T-helper 2 cell treated with Interferon-gamma antibody and Interleukin-4, amounts not matched to agents 5 μg/mL and 100 μg/mL, for 36 hours (primary cell): ENCODE measurements around the gene PLA2G4B.

Source experiments
- DNase-seq: peaks from one replicate; pipeline ENCODE4 v3.0.0; 2021; ENCODE audit warnings: low spot score
- H3K27ac Mint-ChIP-seq: one replicate; pipeline ENCODE4 v1.8.0; 2021; ENCODE audit warnings: mild to moderate bottlenecking, mixed read lengths
- H3K27me3 Mint-ChIP-seq: one replicate; pipeline ENCODE4 v1.8.0; 2021; ENCODE audit warnings: low read depth, mixed read lengths
- H3K36me3 Mint-ChIP-seq: one replicate; pipeline ENCODE4 v1.8.0; 2021; ENCODE audit warnings: low read depth, mixed read lengths
- H3K4me1 Mint-ChIP-seq: one replicate; pipeline ENCODE4 v1.8.0; 2021; ENCODE audit warnings: low read depth, mixed read lengths
- H3K4me3 Mint-ChIP-seq: one replicate; pipeline ENCODE4 v1.8.0; 2022; ENCODE audit warnings: mild to moderate bottlenecking, moderate library complexity, mixed read lengths
- H3K9me3 Mint-ChIP-seq: one replicate; pipeline ENCODE4 v1.8.0; 2021; ENCODE audit warnings: mixed read lengths

Gene PLA2G4B

DNA sequence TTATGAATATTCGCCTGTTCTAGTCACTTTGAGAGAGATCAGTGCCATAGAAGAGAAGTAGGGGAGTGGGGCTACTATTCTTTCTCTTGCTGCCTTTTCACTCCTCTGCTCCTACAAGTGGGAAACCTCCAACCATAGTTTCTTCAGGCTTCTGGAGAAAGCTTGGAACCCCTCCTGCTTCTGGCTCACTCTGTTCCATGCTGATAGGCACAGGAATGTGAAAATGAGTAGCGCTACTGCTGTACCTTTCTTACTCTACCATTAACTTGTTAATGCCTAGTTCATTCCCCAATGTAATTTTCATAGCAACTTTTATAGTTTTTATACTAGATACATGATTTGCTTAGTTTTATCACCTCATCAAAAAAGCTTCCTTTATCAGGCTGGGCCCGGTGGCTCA, 37.5 kb upstream of the PLA2G4B start:
- Mint-ChIP-seq H3K4me3 (no peak overlapping the region), H3K9me3 (no peaks in the 10 kb centered on the region), H3K27me3 (no peaks in the 10 kb centered on the region), H3K4me1 (peaks cover 19% of the 10 kb centered on the region), H3K36me3 (peaks cover 14% of the 10 kb centered on the region), H3K27ac (no peak overlapping the region)
- DNase-seq = no peak

DNA sequence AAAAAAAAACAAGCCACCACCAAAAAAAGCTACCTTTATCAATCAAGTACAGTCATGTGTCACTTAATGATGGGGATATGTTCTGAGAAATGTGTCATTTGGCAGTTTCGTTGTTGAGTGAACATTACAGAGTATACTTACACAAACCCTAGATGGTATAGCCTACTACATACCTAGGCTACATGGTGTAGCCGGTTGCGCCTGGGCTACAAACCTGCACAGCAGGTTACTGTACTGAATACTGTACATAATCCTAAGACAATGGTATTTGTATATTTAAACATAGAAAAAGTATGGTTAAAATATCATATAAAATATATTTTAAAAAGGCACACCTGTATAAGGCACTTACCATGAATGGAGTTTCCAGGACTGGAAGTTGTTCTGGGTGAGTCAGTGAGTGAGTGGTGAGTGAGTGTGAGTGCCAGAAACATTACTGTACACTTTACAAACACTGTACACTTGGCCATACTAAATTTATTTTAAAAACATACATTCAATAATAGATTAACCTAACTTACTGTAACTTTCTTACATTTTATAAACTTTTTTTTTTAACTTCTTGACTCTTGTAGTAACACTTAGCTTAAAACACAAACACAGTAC, 36.7 kb upstream of the PLA2G4B start:
- Mint-ChIP-seq H3K36me3 (peaks cover 14% of the 10 kb centered on the region), H3K9me3 (no peaks in the 10 kb centered on the region)
- DNase-seq = no peak

DNA sequence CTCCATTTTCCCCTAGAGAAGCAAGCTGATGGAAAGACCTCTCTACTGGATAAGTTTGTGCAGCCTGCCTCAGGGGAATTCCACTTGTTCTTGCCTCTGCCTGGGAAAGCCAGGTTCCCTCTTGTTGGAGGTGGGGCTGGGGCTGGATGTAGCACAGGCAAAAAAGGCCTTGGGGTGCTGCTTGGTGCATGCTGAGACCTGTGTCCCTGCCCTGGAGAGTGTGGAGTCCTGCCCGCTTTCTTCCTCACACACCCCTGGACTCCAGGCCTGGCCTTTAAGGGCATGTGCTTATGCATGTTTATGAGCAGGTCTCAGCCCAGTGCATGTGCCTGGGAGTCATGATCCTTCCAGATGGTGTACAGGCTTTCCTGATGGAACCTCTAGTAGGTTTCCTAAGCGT, 34.3 kb upstream of the PLA2G4B start:
- no peak for DNase-seq
- Mint-ChIP-seq H3K27ac (no peak overlapping the region), H3K27me3 (no peaks in the 10 kb centered on the region), H3K4me1 (peaks cover 10% of the 10 kb centered on the region), H3K4me3 (no peak overlapping the region), H3K36me3 (peaks cover 14% of the 10 kb centered on the region), H3K9me3 (no peaks in the 10 kb centered on the region)

More for the DNA sequence above, 36.7 kb upstream of the PLA2G4B start:
- no peak overlapping the region for H3K4me3 Mint-ChIP-seq
- no peak overlapping the region for H3K27ac Mint-ChIP-seq
- H3K27me3 Mint-ChIP-seq = no peaks in the 10 kb centered on the region
- H3K4me1 Mint-ChIP-seq = peaks cover 18% of the 10 kb centered on the region

DNA sequence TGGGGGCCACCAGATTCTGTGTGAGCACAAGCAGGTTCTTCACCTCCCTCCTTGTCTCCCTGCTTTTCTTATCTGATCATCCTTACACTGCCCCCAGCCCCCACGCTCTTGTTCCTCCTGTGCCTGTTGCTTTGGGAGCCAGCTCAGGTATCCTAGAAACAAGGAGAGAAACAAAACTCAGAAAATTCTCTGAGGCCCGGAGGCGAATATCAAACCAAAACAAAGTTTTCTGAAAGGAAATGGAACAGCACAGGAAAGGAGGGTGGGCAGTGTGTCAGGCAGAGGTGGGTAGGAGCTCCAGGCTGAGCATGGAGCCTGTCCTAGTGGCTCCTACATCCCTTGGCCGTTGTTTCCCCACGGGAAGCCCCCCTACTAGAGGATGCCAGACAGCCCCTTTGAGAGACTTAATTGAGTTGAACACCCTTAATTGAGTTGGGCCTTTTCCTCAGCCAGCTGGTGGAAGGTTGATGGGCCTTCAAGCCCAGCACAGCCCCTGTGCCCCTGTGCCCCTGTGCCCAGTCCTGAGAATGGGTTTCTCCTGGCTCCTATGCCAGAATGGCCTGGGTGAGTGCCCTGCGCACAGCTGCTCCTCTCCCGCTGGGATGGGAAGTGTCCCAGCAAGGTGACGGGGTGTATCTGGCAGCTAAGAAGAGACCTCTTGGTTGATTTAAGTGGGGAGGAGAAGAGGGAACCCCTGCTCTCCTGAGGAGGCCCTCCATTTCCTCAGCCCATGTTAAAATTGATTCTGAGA, 33.6 kb upstream of the PLA2G4B start:
- no peaks in the 10 kb centered on the region for H3K9me3 Mint-ChIP-seq
- no peaks in the 10 kb centered on the region for H3K27me3 Mint-ChIP-seq
- no peak overlapping the region for H3K4me3 Mint-ChIP-seq
- H3K4me1 Mint-ChIP-seq = peaks cover 13% of the 10 kb centered on the region
- H3K27ac Mint-ChIP-seq = peak overlapping the region; percentile 60
- no peak for DNase-seq
- H3K36me3 Mint-ChIP-seq = peaks cover 10% of the 10 kb centered on the region

DNA sequence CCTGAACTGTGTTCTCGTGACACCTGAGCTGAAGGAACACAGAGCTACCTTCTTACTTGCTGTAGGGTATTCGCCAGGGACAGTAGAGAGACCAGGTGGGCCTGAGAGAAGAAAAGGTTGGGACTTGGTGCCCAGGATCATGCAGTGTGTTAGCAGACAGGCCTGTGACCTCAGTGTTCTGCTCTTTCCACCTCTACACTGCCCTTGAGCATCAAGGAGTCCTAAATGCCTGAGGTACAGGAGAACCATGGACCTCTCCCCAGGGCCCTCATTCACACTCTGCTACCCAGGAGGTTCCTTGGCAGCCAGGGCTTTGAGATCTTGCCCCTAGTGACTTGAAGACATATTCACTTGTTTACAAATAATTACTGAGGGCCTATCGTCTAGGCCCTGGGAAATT, 32.9 kb upstream of the PLA2G4B start:
- peaks cover 7% of the 10 kb centered on the region for H3K36me3 Mint-ChIP-seq
- no peaks in the 10 kb centered on the region for H3K9me3 Mint-ChIP-seq
- H3K4me1 Mint-ChIP-seq = peaks cover 16% of the 10 kb centered on the region
- H3K4me3 Mint-ChIP-seq = no peak overlapping the region
- no peak for DNase-seq
- no peaks in the 10 kb centered on the region for H3K27me3 Mint-ChIP-seq
- peak overlapping the region; percentile 8 for H3K27ac Mint-ChIP-seq

DNA sequence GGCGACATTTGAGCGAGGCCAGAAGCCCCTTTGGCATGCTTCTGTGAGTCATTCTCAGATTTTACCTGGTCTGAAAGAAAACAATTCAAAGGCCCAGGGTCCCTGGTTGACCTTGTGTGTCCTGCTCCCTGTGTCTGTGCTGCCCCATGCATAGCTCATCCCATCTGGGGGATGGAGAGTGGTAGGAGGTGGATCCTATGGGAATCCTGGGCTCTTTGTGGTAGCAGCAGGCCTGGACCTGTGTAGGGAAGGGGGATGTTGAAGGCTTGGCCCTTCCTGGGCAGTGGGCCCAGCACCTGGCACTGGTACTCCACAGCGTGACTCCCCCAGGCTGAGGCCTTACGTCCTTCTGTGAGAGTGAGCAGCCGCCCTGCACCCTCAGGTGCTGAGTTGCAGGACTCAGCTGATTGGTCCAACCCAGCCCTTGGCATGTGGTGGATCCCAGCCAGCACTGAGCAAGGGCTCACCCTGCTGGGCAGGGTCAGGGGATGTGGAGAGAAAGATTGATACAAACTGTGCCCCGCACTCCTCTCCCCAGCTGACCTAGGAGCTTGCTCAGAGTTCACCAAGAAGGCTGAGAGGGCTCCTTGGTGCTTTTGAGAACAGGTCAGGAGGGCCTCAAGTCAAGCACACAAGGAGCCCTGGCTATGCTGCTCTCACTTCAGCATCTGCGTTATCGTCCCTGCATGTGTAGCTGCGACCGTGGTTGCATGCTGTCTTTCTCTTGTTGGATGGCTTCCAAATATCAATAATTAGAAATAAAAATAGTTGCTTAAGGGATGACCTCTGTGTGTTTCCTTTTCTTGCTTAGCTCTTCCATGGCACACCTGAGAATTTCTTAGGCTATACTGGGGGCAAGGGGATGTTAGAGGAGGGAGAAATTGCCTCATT, 32.1 kb upstream of the PLA2G4B start:
- no peak overlapping the region for H3K27ac Mint-ChIP-seq
- no peak overlapping the region for H3K4me3 Mint-ChIP-seq
- H3K27me3 Mint-ChIP-seq = no peaks in the 10 kb centered on the region
- no peak for DNase-seq
- no peaks in the 10 kb centered on the region for H3K9me3 Mint-ChIP-seq
- H3K4me1 Mint-ChIP-seq = peaks cover 24% of the 10 kb centered on the region
- no peaks in the 10 kb centered on the region for H3K36me3 Mint-ChIP-seq

DNA sequence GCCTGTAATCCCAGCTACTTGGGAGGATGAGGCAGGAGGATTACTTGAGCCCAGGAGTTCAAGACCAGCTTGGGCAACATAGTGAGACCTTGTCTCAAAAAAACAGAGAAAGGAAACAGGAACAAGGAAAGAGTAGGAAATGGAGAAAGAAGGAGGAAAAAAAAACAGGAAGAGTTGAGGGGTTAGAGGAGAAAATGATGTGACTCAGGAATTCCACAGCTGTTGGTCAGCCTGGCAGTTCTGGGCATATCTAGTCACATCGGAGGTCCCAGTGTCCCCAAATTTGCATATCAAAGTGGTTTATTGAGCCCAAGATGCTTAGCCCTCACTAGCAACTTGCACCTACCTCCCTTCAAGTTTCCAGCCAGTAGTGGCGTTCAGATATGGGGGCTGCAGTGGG, 29.5 kb upstream of the PLA2G4B start:
- no peak overlapping the region for H3K27ac Mint-ChIP-seq
- no peak overlapping the region for H3K4me3 Mint-ChIP-seq
- H3K27me3 Mint-ChIP-seq = no peaks in the 10 kb centered on the region
- DNase-seq = no peak
- peaks cover 2% of the 10 kb centered on the region for H3K36me3 Mint-ChIP-seq
- no peaks in the 10 kb centered on the region for H3K9me3 Mint-ChIP-seq
- H3K4me1 Mint-ChIP-seq = peaks cover 33% of the 10 kb centered on the region

DNA sequence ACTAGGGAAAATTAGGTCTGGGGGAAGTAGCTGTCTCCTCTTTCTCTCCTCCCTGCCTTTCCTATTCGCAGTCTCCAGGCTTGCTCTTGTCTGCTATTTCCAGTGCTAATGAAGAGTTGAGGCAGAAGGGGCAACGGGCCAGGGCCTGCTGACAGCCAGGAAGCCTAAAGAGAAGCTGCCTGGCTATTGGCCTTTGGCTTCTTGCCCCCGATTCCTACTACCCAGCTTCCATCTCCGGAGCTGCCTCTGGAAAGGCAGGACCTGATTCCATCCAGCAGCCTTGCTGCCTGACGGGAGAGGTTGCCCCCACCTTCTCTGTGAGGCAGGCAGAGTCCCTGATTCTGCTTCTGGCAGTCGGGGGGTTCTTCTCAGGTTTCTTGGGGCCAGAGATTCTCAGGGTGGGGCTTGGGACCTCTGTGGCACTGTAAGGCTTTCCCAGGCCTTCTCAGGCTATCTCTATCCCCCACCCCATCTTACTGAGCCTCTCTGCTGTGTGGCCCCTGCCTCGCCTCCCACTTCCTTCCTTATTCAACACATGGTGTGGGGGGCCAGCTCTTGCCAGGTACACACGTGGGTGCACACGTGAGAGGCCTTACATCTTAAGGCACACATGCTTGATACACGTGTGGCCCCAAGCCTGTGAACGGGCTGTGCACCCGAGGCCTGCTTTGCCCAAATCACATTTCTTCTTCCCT, 29.0 kb upstream of the PLA2G4B start:
- Mint-ChIP-seq H3K27me3 (no peaks in the 10 kb centered on the region), H3K27ac (no peak overlapping the region), H3K9me3 (no peaks in the 10 kb centered on the region), H3K36me3 (peaks cover 5% of the 10 kb centered on the region), H3K4me3 (no peak overlapping the region), H3K4me1 (peaks cover 28% of the 10 kb centered on the region)
- no peak for DNase-seq

DNA sequence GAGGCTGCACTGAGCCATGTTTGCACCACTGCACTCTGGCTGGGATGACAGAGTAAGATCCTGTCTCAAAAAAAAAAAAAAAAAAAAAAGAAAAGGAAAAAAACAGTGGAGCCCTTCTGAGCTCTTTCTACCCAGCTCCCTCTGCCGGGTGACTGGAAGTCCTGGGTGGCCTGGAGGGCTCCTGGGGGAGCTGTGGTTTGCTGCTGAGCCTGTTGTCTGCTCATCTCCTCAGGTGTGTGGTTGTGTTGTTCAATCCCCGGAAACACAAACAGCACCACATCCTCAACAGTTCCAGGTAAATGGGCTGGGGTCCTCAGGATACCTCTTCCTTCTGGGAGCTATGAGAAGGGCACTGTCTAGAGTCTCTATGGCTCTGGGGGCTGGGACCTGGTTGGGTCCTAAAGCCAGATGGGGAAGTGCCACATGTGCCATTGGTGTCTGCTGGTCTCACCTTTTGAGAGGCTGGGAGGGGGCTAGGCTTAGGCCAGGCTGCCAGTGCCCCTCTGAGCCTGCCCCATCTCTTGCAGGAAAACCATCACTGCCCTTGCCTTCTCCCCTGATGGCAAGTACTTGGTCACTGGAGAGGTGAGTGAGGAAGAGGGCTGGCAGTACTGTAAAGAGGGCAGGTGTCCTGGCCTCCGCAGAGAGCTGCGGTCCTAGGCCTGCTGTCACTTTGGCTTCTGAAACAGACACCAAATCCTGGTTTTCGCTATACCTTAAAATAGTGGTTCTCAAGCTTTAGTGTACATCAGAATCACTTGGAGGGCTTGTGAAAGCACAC, 27.8 kb upstream of the PLA2G4B start:
- Mint-ChIP-seq H3K9me3 (no peaks in the 10 kb centered on the region), H3K27me3 (no peaks in the 10 kb centered on the region), H3K4me1 (peaks cover 24% of the 10 kb centered on the region), H3K4me3 (peak overlapping the region; percentile 41), H3K36me3 (peaks cover 7% of the 10 kb centered on the region), H3K27ac (peak overlapping the region; percentile 29)
- no peak for DNase-seq

DNA sequence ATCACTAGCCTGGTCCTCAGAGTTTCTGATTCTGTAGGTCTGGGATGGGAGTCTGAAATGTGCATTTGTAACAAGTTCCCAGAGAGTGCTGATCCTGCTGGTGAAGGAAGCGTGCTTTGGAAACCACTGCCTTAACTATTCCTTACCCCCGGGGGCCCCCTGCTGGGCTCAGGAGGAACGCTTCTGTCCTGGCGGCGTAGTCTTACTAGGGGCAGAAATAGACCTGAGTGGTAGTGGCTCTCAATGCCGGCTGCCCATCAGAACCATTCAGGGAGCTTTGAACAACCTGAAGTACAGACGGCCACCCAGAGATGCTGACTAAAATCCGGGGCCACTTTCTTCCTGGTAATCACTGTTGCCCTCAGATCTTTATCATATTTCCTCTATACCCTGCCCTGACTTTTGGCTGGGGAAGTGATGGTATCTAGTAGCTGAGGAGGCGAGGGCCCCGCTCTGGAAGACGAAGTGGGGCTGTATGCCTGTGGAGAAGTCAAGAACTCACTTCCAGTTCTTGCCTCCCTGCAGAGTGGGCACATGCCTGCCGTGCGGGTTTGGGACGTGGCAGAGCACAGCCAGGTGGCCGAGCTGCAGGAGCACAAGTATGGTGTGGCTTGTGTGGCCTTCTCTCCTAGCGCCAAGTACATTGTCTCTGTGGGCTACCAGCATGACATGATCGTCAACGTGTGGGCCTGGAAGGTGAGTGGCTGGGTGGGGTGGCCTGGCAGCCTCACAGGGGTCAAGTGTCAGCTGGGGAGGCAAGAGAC, 27.0 kb upstream of the PLA2G4B start:
- Mint-ChIP-seq H3K4me3 (peak overlapping the region; percentile 41), H3K27ac (peak overlapping the region; percentile 29)
- peak; percentile 60 for DNase-seq

DNA sequence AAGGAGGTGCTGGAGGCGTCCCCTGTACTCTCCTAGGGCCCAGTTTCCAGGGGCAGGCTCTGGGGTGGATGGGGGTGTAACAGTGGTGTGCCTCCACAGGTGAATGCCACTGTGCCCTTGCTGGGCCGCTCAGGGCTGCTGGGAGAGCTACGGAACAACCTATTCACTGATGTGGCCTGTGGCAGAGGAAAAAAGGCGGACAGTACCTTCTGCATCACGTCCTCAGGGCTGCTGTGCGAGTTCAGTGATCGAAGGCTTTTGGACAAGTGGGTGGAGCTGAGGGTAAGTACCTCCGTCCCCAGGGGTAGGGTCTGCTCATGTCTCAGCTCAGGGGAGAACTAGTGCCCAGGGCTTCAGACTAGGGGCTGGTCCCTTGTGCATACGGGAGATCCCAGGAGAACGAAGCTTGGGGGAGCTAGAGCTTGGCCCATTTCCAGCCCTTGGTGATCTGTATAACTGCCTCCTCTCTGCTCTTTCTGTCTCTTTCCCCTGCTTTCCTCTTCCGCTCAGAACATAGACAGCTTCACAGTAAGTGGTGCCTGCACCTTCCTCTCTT, 25.7 kb upstream of the PLA2G4B start:
- Mint-ChIP-seq H3K4me3 (no peak overlapping the region), H3K27ac (no peak overlapping the region), H3K36me3 (peaks cover 14% of the 10 kb centered on the region), H3K27me3 (no peaks in the 10 kb centered on the region), H3K4me1 (peaks cover 24% of the 10 kb centered on the region), H3K9me3 (no peaks in the 10 kb centered on the region)
- DNase-seq = no peak

More for the DNA sequence above, 27.0 kb upstream of the PLA2G4B start:
- Mint-ChIP-seq H3K27me3 (no peaks in the 10 kb centered on the region), H3K9me3 (no peaks in the 10 kb centered on the region), H3K4me1 (peaks cover 24% of the 10 kb centered on the region), H3K36me3 (peaks cover 7% of the 10 kb centered on the region)

DNA sequence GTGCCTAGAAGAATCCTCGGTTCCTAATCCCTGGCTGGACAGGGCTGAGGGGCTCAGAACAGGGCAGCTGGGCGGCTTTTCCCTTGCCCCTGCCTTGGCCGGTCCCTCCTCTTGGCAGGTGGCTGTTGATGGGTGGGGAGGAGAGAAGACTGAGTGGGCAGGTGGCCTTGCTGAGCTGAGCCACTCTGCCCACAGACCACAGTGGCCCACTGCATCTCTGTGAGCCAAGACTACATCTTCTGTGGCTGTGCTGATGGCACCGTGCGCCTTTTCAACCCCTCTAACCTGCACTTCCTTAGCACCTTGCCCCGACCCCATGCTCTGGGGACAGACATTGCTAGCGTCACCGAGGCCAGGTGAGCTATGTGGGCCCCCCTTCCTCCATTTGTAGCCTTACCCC, 25.2 kb upstream of the PLA2G4B start:
- Mint-ChIP-seq H3K4me1 (peaks cover 24% of the 10 kb centered on the region), H3K27ac (no peak overlapping the region), H3K36me3 (peaks cover 18% of the 10 kb centered on the region), H3K4me3 (no peak overlapping the region), H3K27me3 (no peaks in the 10 kb centered on the region), H3K9me3 (no peaks in the 10 kb centered on the region)
- no peak for DNase-seq
